ENCODE measurements around the gene FBXO40. TPM values are rescaled to one million over a fixed set of nuclear protein-coding genes. Genes with fewer than 3 reads are reported as not detected.
"Not testable (repeated sequence)": the region's sequence is repeated elsewhere in the genome, so short reads cannot be mapped to it uniquely, and the experiment has no call there.

Gene FBXO40
- total and polyA plus RNA-seq, 7 donors, result 0.95 to 152 (median 33.0) TPM

- Histone ChIP-seq H3K4me1 (peaks cover 33% of the 10 kb centered on the region), H3K27me3 (ENCODE audit: insufficient read depth in 3 of 3, low read length in 2 of 3) (no peaks in the 10 kb centered on the region), H3K27ac (peak overlapping the region; percentile 94), H3K9me3 (no peaks in the 10 kb centered on the region), H3K36me3 (ENCODE audit: insufficient read depth in 1 of 2, low read depth in 1 of 2) (no peaks in the 10 kb centered on the region), H3K4me3 (peak overlapping the region; percentile 63)
- WGBS, 3 donors, result 22 to 33% (median 27%) methylated on average over 4 of the region's 4 CpGs
- TF ChIP-seq CTCF (IDR thresholded peaks at IDR 0.05), result no peak
- DNase-seq (no peak), ATAC-seq (peak; percentile 39 to 51 (median 46))
- intact Hi-C loops (cut with DNase I), result loop anchor here in 1 of 2 donors (5.0 kb wide), 1 partner anchor 51 kb away; no protein-coding TSS in a partner anchor
Observed at GRCh38 chr3:121595765-121596406, 2.7 kb downstream of the FBXO40 start.

- Histone ChIP-seq H3K4me1 (peaks cover 44% of the 10 kb centered on the region), H3K36me3 (ENCODE audit: insufficient read depth in 1 of 2, low read depth in 1 of 2) (no peaks in the 10 kb centered on the region), H3K27me3 (ENCODE audit: insufficient read depth in 3 of 3, low read length in 2 of 3) (no peaks in the 10 kb centered on the region), H3K9me3 (no peaks in the 10 kb centered on the region), H3K27ac (peak overlapping the region; percentile 94), H3K4me3 (no peak overlapping the region)
- no peak for TF ChIP-seq CTCF (IDR thresholded peaks at IDR 0.05)
- intact Hi-C loops (cut with DNase I), result loop anchor here in 1 of 2 donors (5.0 kb wide), 1 partner anchor 49 kb away; no protein-coding TSS in a partner anchor
- 70 to 87% (median 79%) methylated on average over 2 of the region's 2 CpGs for WGBS, 3 donors
- DNase-seq (no peak), ATAC-seq (no peak)
Observed at GRCh38 chr3:121598564-121598963, 5.4 kb downstream of the FBXO40 start.

GRCh38 chr3:121599900-121600299 lies 6.7 kb downstream of the FBXO40 start:
- not testable (repeated sequence) for DNase-seq; H3K27me3 ChIP-seq (ENCODE audit: insufficient read depth in 3 of 3, low read length in 2 of 3); H3K4me3 ChIP-seq; H3K9me3 ChIP-seq; H3K36me3 ChIP-seq (ENCODE audit: insufficient read depth in 1 of 2, low read depth in 1 of 2); ATAC-seq
- H3K27ac ChIP-seq, result peak overlapping the region; percentile 69
- peaks cover 40% of the 10 kb centered on the region for H3K4me1 ChIP-seq
- intact Hi-C loops (cut with DNase I), result loop anchor here in 1 of 2 donors (5.0 kb wide), 1 partner anchor 47 kb away; no protein-coding TSS in a partner anchor
- WGBS, 3 donors, result 36 to 58% (median 46%) methylated on average over 2 of the region's 2 CpGs

GRCh38 chr3:121601212-121601812 lies 8.1 kb downstream of the FBXO40 start:
- DNase-seq (no peak), ATAC-seq (peak; percentile 51 to 80 (median 72))
- Histone ChIP-seq H3K4me3 (peak overlapping the region; percentile 5), H3K27me3 (ENCODE audit: insufficient read depth in 3 of 3, low read length in 2 of 3) (no peaks in the 10 kb centered on the region), H3K9me3 (no peaks in the 10 kb centered on the region), H3K36me3 (ENCODE audit: insufficient read depth in 1 of 2, low read depth in 1 of 2) (peaks cover 0 to 12% of the 10 kb centered on the region in 2 donors), H3K4me1 (peaks cover 34% of the 10 kb centered on the region), H3K27ac (peak overlapping the region; percentile 69)
- WGBS, 3 donors, result 12 to 18% (median 14%) methylated on average over 4 of the region's 4 CpGs
- intact Hi-C loops (cut with DNase I), result no loop called here
- TF ChIP-seq CTCF (IDR thresholded peaks at IDR 0.05), result no peak

- ATAC-seq (no peak), DNase-seq (no peak)
- Histone ChIP-seq H3K27me3 (ENCODE audit: insufficient read depth in 3 of 3, low read length in 2 of 3) (no peaks in the 10 kb centered on the region), H3K27ac (no peak overlapping the region), H3K4me1 (peaks cover 34% of the 10 kb centered on the region), H3K36me3 (ENCODE audit: insufficient read depth in 1 of 2, low read depth in 1 of 2) (peaks cover 3 to 12% of the 10 kb centered on the region in 2 donors), H3K9me3 (no peaks in the 10 kb centered on the region), H3K4me3 (no peak overlapping the region)
- WGBS, 3 donors, result 67 to 87% (median 76%) methylated on average over 2 of the region's 2 CpGs
- intact Hi-C loops (cut with DNase I), result no loop called here
- no peak for TF ChIP-seq CTCF (IDR thresholded peaks at IDR 0.05)
Observed at GRCh38 chr3:121604759-121605158, 11.6 kb downstream of the FBXO40 start.
